Common myeloid progenitor, CD34-positive (primary cell): ENCODE measurements around the gene FTO.

Experiments used
- CTCF ChIA-PET: fragments of 350-600 bp; sonication (Branson Sonifier 250); formaldehyde crosslinking; loops from one replicate; lab custom pipeline; 2021; ENCODE audit warnings: antibody characterized with exemption; lab: Charles Lee
- POLR2A ChIA-PET: fragments of 350-600 bp; sonication (Branson Sonifier 250); formaldehyde crosslinking; loops from one replicate; lab custom pipeline; 2021; ENCODE audit warnings: antibody characterized with exemption; lab: Charles Lee
- DNase-seq, 3 donors: peaks; one replicate each; pipeline versions ENCODE4 v3.0.0 to v3.0.0-alpha.2; 2013
- H3K27ac ChIP-seq, 2 experiments: 1 replicate in 1 of 2; 2 replicates in 1 of 2; pipeline ENCODE4 v1.7.0; 2013; ENCODE audit warnings: inconsistent platforms in 2 of 2, low read length in 2 of 2, mild to moderate bottlenecking in 2 of 2, low read depth in 1 of 2, moderate library complexity in 1 of 2; ENCODE audit not compliant: severe bottlenecking in 2 of 2, insufficient read depth in 1 of 2, poor library complexity in 1 of 2
- H3K27me3 ChIP-seq, 5 experiments: replicated peaks in 2 of 5; 1 replicate in 3 of 5; 2 replicates in 2 of 5; pipeline versions ENCODE4 v1.6.1 to v1.7.0; 2013; ENCODE audit warnings: low read length in 4 of 5, mild to moderate bottlenecking in 2 of 5, moderate library complexity in 2 of 5, inconsistent platforms in 1 of 5; ENCODE audit not compliant: insufficient read depth in 5 of 5, control insufficient read depth in 4 of 5
- H3K36me3 ChIP-seq, 4 experiments: 1 replicate in 2 of 4; 2 replicates in 2 of 4; pipeline versions ENCODE4 v1.6.1 to v1.7.0; 2013; ENCODE audit warnings: low read length in 3 of 4, control low read depth in 1 of 4, mild to moderate bottlenecking in 1 of 4; ENCODE audit not compliant: control insufficient read depth in 4 of 4, insufficient read depth in 4 of 4
- H3K4me1 ChIP-seq, 4 experiments: 1 replicate in 3 of 4; 2 replicates in 1 of 4; pipeline versions ENCODE4 v1.6.1 to v1.7.1; 2013; ENCODE audit warnings: low read length in 3 of 4, mild to moderate bottlenecking in 3 of 4, control low read depth in 1 of 4, inconsistent platforms in 1 of 4, moderate library complexity in 1 of 4; ENCODE audit not compliant: control insufficient read depth in 4 of 4, insufficient read depth in 4 of 4; ENCODE audit errors: control extremely low read depth in 1 of 4
- H3K4me3 ChIP-seq, 7 experiments: 1 replicate in 4 of 7; 2 replicates in 3 of 7; pipeline versions ENCODE4 v1.5.1 to v1.7.0; 2013; ENCODE audit warnings: mild to moderate bottlenecking in 7 of 7, low read length in 6 of 7, moderate library complexity in 6 of 7, inconsistent platforms in 2 of 7, low read depth in 2 of 7, control low read depth in 1 of 7; ENCODE audit not compliant: insufficient read depth in 4 of 7, control insufficient read depth in 1 of 7; ENCODE audit errors: extremely low read depth in 1 of 7
- H3K9me3 ChIP-seq, 5 experiments: 1 replicate in 4 of 5; 2 replicates in 1 of 5; pipeline versions ENCODE4 v1.6.1 to v1.7.1; 2013; ENCODE audit warnings: low read length in 4 of 5, mild to moderate bottlenecking in 2 of 5, inconsistent platforms in 1 of 5, low read depth in 1 of 5, moderate library complexity in 1 of 5; ENCODE audit not compliant: control insufficient read depth in 4 of 5, insufficient read depth in 2 of 5; ENCODE audit errors: control extremely low read depth in 1 of 5
- WGBS: methylation state at CpG from one replicate; pipeline ENCODE4 v1.1.5; 2013; ENCODE audit not compliant: insufficient coverage; 5-methylcytosine and 5-hydroxymethylcytosine counted together

Gene FTO

DNA sequence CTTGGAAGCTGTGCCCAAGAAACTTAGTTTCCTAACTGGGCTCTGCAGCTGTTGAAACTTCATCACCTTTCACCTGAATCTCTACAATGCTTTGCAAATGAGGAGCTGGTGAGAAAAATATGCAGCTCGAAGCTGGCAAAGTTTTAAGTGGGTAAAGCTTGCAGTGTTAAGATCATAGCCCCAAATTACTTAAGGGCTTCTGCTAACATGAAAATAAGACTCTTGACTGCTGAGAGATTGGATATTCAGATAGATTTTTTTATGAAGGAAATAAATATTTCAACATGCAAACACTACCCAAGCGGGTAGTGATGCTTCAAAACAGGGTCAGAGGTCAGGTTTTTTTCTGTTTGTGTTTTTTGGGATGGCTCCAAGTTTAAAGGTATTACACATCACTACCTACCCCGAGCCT, 278.7 kb downstream of the FTO start:
- no CpG with 5 or more reads among the region's 3 CpGs for WGBS
- DNase-seq, result no peak
- ChIA-PET CTCF (no interaction called here), POLR2A (no interaction called here)
- H3K27me3 ChIP-seq, result no peaks in the 10 kb centered on the region
- H3K36me3 ChIP-seq, result peaks cover 0 to 3% (median 0%) of the 10 kb centered on the region in 4 experiments
- H3K4me3 ChIP-seq, result no peak overlapping the region
- no peaks in the 10 kb centered on the region for H3K9me3 ChIP-seq
- no peak overlapping the region for H3K27ac ChIP-seq
- no peaks in the 10 kb centered on the region for H3K4me1 ChIP-seq

DNA sequence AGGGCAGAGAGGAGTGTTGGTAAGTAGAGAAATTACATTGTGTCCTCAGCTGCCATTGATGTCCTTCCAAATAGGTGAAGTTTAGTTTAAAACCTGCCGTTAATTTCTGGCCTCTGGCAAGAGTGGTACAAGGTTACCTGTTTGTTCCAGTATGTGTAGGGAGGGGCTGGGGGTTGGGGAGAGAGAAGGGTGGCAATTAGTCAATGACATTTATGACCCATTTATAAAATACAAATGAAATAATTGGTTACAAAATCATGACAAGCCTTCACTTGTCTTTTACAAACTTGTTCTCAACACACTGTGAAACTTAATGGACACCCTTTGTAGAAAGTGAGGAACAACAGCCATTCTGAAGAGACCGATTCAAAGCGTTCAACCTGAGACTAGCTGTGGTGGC, 281.0 kb downstream of the FTO start:
- CTCF ChIA-PET, result interaction anchor here (0.7 kb wide), 1 partner anchor 197 kb away, joined by 3 read pairs; no protein-coding TSS in a partner anchor
- WGBS, result 93% methylated on average over 2 of the region's 3 CpGs
- no peak for DNase-seq

DNA sequence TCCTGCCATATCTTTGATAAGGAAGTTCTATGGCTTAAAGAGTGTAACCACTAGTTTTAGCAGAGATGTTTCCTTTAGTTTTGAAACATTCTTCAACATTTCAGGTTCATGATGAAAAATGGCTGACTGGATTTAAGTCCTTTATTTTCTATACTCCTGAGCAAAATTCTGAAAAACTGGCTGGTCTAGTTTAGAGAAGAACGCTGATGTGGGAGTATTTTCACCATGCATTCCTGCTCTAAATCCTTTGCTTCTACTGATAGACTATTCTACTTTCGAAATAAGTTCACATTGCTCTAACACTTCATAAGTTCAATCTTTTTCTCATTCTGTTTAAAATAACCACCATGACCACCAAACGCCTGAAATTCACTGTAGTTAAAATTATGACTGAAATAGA, 281.9 kb downstream of the FTO start:
- ChIA-PET POLR2A (no interaction called here), CTCF (interaction anchor here (0.7 kb wide), 1 partner anchor 197 kb away, joined by 3 read pairs; no protein-coding TSS in a partner anchor)
- no CpG with 5 or more reads among the region's 3 CpGs for WGBS
- H3K9me3 ChIP-seq, result no peaks in the 10 kb centered on the region
- H3K27ac ChIP-seq, result no peak overlapping the region
- no peak for DNase-seq
- H3K4me3 ChIP-seq, result no peak overlapping the region
- H3K4me1 ChIP-seq, result peaks cover 0 to 2% (median under 1%) of the 10 kb centered on the region in 4 experiments
- H3K27me3 ChIP-seq, result no peaks in the 10 kb centered on the region
- H3K36me3 ChIP-seq, result peaks cover 0 to 3% (median 0%) of the 10 kb centered on the region in 4 experiments

More for the DNA sequence above, 281.0 kb downstream of the FTO start:
- POLR2A ChIA-PET, result no interaction called here
- Histone ChIP-seq H3K4me3 (no peak overlapping the region), H3K27ac (no peak overlapping the region), H3K27me3 (no peaks in the 10 kb centered on the region), H3K36me3 (peaks cover 0 to 3% (median 0%) of the 10 kb centered on the region in 4 experiments), H3K4me1 (no peaks in the 10 kb centered on the region), H3K9me3 (no peaks in the 10 kb centered on the region)

DNA sequence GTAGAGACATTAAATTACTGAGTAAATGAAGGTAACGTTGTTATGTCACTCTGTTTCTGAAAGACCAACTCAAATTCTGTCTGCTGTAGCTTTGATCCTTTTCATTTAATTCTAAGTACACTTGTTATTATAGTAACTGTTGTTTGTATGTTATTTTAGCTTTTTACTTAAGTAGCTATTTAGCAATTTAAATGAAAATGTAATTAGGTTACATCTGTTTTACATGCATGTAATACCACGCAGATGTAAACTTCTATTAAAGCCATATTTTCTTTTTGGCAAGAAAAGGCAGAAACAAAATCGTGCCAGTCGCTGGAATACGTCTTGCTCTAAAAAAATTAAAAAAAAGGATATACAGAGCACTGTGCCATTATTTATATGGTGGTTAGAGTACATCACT, 282.8 kb downstream of the FTO start:
- POLR2A ChIA-PET, result no interaction called here
- no peak overlapping the region for H3K27ac ChIP-seq
- no peaks in the 10 kb centered on the region for H3K27me3 ChIP-seq
- no peaks in the 10 kb centered on the region for H3K9me3 ChIP-seq
- peaks cover 0 to 11% (median 10%) of the 10 kb centered on the region in 4 experiments for H3K4me1 ChIP-seq
- DNase-seq, result no peak
- CTCF ChIA-PET, result no interaction called here
- WGBS, result no CpG with 5 or more reads among the region's 5 CpGs
- no peak overlapping the region for H3K4me3 ChIP-seq
- H3K36me3 ChIP-seq, result peaks cover 0 to 3% (median 0%) of the 10 kb centered on the region in 4 experiments

DNA sequence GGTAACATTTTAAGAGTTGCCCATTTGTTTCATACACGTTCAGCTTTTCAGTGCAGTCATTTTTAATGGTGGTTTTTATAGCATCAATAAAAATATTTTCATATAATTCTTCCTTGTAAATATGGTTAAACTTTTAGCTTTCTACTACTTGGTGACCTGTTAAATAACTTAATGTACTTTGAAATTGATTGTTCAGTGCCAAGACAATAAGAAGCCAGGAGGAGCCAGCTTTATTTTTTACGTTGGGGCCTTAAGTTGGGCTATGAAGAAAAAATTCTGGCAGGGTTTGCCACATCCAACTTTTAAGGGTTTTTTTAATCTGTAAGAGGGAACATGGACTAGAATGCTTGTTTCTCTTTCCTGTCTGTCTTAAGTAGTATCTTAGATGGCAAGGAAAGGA, 284.2 kb downstream of the FTO start:
- peaks cover 0 to 3% (median 0%) of the 10 kb centered on the region in 4 experiments for H3K36me3 ChIP-seq
- ChIA-PET POLR2A (no interaction called here), CTCF (no interaction called here)
- H3K9me3 ChIP-seq, result no peaks in the 10 kb centered on the region
- no peak for DNase-seq
- H3K27me3 ChIP-seq, result no peaks in the 10 kb centered on the region
- no peak overlapping the region for H3K27ac ChIP-seq
- 100% methylated on average over 1 of the region's 2 CpGs for WGBS
- H3K4me1 ChIP-seq, result peaks cover 0 to 22% (median 21%) of the 10 kb centered on the region in 4 experiments
- H3K4me3 ChIP-seq, result no peak overlapping the region

DNA sequence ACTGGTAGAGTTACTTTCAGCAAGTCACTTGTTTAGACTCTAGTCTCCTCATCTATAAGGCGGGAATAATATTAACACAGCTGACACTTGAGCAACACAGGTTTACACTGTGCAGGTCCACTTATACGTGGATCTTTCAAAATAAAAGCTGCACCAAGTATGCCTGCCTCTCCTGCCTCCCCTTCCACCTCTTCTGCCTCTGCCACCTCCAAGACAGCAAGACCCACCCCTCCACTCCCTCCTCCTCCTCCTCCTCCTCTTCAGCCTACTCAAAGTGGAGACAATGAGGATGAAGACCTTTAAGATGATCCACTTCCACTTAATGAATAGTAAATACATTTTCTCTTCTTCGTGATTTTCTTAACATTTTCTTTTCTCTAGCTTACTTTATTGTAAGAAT, 285.6 kb downstream of the FTO start:
- DNase-seq, result no peak
- H3K4me3 ChIP-seq, result no peak overlapping the region
- no peak overlapping the region for H3K27ac ChIP-seq
- CTCF ChIA-PET, result no interaction called here
- POLR2A ChIA-PET, result interaction anchor here (0.6 kb wide), 1 partner anchor 31 kb away, joined by 3 read pairs; no protein-coding TSS in a partner anchor
- peaks cover 0 to 3% (median 0%) of the 10 kb centered on the region in 4 experiments for H3K36me3 ChIP-seq
- H3K9me3 ChIP-seq, result no peaks in the 10 kb centered on the region
- peaks cover 0 to 22% (median 21%) of the 10 kb centered on the region in 4 experiments for H3K4me1 ChIP-seq
- H3K27me3 ChIP-seq, result no peaks in the 10 kb centered on the region
- 100% methylated on average over 2 of the region's 3 CpGs for WGBS

DNA sequence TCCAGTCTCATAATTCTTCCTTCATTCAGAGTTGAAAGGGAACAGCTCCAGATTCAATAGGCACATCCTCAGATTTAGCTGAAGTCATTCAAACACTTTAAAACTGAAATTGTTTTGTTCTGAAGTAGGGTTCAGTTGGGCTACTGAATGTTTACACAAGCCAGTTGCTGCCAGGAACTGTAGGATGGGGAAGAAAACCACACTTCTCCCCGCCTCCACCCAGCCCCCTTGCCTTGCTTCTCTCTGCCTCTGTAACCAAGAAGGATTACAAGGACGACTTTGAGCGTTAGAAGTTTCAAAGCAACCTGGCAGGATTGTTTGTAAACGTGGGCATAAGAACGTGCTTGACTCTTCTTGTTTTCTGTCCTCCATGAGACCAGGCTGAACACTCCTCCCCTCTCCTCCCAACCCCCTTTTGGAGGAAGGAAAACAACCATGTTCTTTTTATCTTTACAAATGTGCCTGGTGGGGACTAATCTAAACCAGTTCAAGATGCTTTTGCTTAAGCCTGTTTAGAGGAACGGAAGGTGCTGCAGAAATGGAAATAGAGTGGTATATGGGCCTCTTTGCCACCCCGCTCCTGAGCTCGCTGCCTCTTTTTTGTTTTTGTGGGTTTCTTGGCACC, 287.9 kb downstream of the FTO start:
- H3K4me3 ChIP-seq, result peak overlapping the region in 5 of 7 experiments; percentile 12 to 67 (median 42)
- H3K36me3 ChIP-seq, result no peaks in the 10 kb centered on the region
- ChIA-PET CTCF (interaction anchor here (0.6 to 1.2 kb wide), 2 partner anchors 12 to 170 kb away, joined by 3 read pairs; no protein-coding TSS in a partner anchor), POLR2A (no interaction called here)
- peaks cover 0 to 22% (median 21%) of the 10 kb centered on the region in 4 experiments for H3K4me1 ChIP-seq
- DNase-seq, result peak; percentile 34 to 79 (median 69)
- H3K9me3 ChIP-seq, result no peaks in the 10 kb centered on the region
- peak overlapping the region; percentile 34 to 79 for H3K27ac ChIP-seq
- no peaks in the 10 kb centered on the region for H3K27me3 ChIP-seq
- 2% methylated on average over 7 of the region's 8 CpGs for WGBS
